Esophagus (tissue), 2 donors: ENCODE measurements around the gene FKBP1A. TPM values are rescaled to one million over a fixed set of nuclear protein-coding genes. Genes with fewer than 3 reads are reported as not detected.

ENCODE experiments used
- H3K27ac ChIP-seq, 2 donors: one replicate each; pipeline ENCODE4 v1.5.1; 2013; ENCODE audit warnings: low read depth in 2 of 2, mild to moderate bottlenecking in 2 of 2, inconsistent platforms in 1 of 2, low read length in 1 of 2, moderate library complexity in 1 of 2
- H3K27me3 ChIP-seq, 2 donors: one replicate each; pipeline ENCODE4 v1.6.1; 2013; ENCODE audit warnings: low read length in 2 of 2, control low read depth in 1 of 2, mild to moderate bottlenecking in 1 of 2; ENCODE audit not compliant: insufficient read depth in 2 of 2, control insufficient read depth in 1 of 2
- H3K36me3 ChIP-seq, 2 donors: one replicate each; pipeline ENCODE4 v1.6.1; 2013; ENCODE audit warnings: low read length in 1 of 2; ENCODE audit not compliant: control insufficient read depth in 2 of 2, insufficient read depth in 2 of 2
- H3K4me1 ChIP-seq, 2 donors: one replicate each; pipeline ENCODE4 v1.6.1; 2013; ENCODE audit warnings: low read length in 1 of 2; ENCODE audit not compliant: control insufficient read depth in 2 of 2, insufficient read depth in 2 of 2
- H3K4me3 ChIP-seq, 2 donors: one replicate each; pipeline ENCODE4 v1.5.1; 2013; ENCODE audit warnings: low read length in 2 of 2, mild to moderate bottlenecking in 2 of 2, low read depth in 1 of 2, moderate library complexity in 1 of 2
- H3K9me3 ChIP-seq, 2 donors: one replicate each; pipeline ENCODE4 v1.6.1; 2013; ENCODE audit warnings: mild to moderate bottlenecking in 2 of 2, low read depth in 1 of 2, low read length in 1 of 2, moderate library complexity in 1 of 2; ENCODE audit not compliant: control insufficient read depth in 2 of 2, insufficient read depth in 1 of 2
- WGBS, 2 donors: extraction: QIAGEN DNeasy Blood & Tissue Kit; methylation state at CpG; one replicate each; pipeline ENCODE4 v1.1.7; 2013; 5-methylcytosine and 5-hydroxymethylcytosine counted together
- polyA plus RNA-seq, 2 donors: library from polyadenylated mRNA; stranded (reverse); fragments of 200-250 nt; gene quantifications; one replicate each; pipeline ENCODE4 v1.2.3, GENCODE V29; 2013
- donor health status: healthy with polysubstance abuse.
- donor health status: Bipolar disorder and iron deficiency.

FKBP1A gene
- polyA plus RNA-seq, 2 donors = 106 to 157 TPM

DNA sequence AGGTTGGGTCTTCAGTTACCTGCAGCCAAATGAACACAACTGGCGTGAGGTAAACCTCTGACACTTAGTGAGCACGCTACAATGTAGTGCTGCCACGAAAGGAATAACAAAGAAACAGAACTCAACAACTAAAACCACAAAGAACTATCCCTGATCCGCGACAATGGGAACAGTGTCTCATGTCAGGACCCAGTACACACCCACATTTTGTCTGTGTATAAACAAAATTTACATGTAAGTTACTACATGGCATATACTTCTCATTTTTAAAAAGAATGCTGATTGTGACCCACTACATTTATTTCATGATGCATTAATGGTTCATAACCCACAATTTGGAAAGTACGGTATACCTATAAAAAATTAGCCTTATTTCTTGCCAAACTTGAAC is 14.1 kb downstream of the FKBP1A start:
- no peak overlapping the region for H3K27ac ChIP-seq
- 80 to 87% methylated on average over 6 of the region's 6 CpGs for WGBS, 2 donors
- no peaks in the 10 kb centered on the region for H3K9me3 ChIP-seq
- H3K27me3 ChIP-seq = no peaks in the 10 kb centered on the region
- H3K4me3 ChIP-seq = no peak overlapping the region
- peaks cover 2 to 13% of the 10 kb centered on the region in 2 donors for H3K4me1 ChIP-seq
- H3K36me3 ChIP-seq = peaks cover 0 to 3% of the 10 kb centered on the region in 2 donors

DNA sequence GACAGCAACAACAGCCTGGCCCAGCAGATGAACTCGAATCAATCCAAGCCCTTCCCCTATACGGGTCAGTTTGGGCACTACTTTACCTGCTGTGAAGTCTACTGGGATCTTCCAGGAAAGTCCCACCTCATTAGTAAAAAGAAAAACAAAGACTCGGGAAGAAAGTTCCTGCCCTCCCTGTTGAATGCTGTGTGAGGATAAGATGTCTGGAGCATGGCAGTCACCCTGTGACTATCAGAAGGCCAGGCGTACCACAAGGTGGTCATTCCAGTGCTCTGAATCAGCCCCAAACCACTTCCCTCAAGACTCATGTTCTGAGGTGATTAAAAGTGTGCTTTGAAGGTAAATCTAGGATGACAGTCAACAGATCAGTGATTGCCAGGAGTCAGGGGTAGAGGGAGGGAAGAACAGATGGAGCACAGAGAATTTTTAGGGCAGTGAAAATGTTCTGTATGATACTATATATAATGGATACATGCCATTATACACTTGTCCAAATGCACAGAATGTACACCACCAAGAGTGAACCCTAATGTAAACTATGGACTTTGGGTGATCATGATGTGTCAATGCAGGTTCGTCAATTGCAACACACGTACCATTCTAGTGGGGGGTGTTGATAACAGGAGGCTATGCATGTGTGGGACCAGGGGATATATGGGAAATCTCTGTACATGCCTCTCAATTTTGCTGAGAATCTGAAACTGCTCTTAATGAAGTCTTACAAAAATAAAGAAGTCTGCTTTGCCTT is 14.7 kb downstream of the FKBP1A start:
- H3K4me3 ChIP-seq = no peak overlapping the region
- no peak overlapping the region for H3K27ac ChIP-seq
- H3K27me3 ChIP-seq = no peaks in the 10 kb centered on the region
- H3K36me3 ChIP-seq = peaks cover 3% of the 10 kb centered on the region in 2 donors
- peaks cover 2 to 13% of the 10 kb centered on the region in 2 donors for H3K4me1 ChIP-seq
- H3K9me3 ChIP-seq = no peaks in the 10 kb centered on the region
- WGBS, 2 donors = 57 to 68% methylated on average over 6 of the region's 6 CpGs

GRCh38 chr20:1377341-1377871 is 15.4 kb downstream of the FKBP1A start:
- no peak overlapping the region for H3K4me3 ChIP-seq
- peaks cover 3% of the 10 kb centered on the region in 2 donors for H3K36me3 ChIP-seq
- no peak overlapping the region for H3K27ac ChIP-seq
- H3K4me1 ChIP-seq = peaks cover 2 to 8% of the 10 kb centered on the region in 2 donors
- H3K9me3 ChIP-seq = no peaks in the 10 kb centered on the region
- WGBS, 2 donors = 70 to 71% methylated on average over 5 of the region's 5 CpGs
- no peaks in the 10 kb centered on the region for H3K27me3 ChIP-seq

DNA sequence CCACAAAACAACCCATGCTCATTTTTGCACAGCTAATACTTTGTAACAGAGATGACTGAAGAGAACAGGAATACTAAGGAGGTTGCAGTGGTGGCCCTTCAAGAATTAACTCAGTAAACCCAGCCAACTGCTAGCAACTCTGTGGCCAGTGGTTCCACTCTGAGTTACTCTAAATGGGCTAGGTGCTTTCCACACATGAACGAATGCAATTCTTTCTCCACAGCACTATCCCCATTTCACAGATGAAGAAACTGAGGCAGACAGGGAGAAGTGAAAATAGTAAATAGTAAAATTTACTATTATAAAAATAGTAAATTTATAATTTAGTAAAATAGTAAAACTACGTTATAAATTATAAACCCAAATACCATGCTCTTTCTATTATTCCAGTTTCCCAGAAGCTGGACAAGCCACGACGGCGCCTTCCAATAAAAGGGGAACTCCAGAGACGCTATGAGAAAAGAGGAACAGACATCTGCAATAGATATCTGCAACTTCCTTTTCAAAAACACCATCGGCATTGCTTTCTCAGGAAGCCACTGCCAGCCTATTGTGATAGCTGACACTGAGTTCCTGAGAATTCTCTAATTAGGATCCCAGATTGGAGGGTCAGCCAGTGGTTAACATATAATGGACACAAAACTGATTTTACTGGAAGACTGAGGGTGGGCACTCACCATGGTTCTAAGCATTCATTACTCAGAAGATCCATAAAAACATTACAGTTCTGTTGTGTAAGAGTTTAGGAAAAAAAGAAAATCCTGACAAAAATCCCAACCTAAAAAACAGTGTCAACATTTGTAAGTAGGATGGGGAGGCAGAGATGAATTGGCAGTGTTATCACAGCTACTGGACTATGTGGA is 16.2 kb downstream of the FKBP1A start:
- H3K27me3 ChIP-seq = no peaks in the 10 kb centered on the region
- H3K4me3 ChIP-seq = no peak overlapping the region
- peaks cover 2 to 6% of the 10 kb centered on the region in 2 donors for H3K4me1 ChIP-seq
- H3K9me3 ChIP-seq = no peaks in the 10 kb centered on the region
- peaks cover 3 to 5% of the 10 kb centered on the region in 2 donors for H3K36me3 ChIP-seq
- 49 to 55% methylated on average over 7 of the region's 7 CpGs for WGBS, 2 donors
- no peak overlapping the region for H3K27ac ChIP-seq

DNA sequence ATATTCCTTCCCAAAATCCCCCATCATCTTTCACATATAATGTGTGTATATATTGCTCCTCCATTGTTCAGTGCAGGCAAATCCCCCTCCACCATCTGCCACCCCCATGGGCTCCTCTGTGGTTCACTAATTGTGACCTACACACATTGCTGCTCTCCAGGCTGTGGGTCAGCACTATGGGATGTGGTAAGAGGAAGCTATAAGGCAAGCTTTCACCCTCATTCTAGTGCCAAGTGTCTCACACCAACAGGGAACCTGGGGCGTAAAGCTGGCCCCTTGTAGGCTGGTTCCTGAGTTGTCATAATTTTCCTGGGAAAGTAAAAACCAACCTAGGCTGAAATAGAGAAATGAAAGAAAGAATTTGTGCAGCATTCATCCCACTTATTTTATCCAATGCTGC is 16.8 kb downstream of the FKBP1A start:
- H3K9me3 ChIP-seq = no peaks in the 10 kb centered on the region
- 80% methylated on average over 1 of the region's 1 CpG for WGBS, 2 donors
- H3K27me3 ChIP-seq = no peaks in the 10 kb centered on the region
- no peak overlapping the region for H3K4me3 ChIP-seq
- peaks cover 3 to 7% of the 10 kb centered on the region in 2 donors for H3K36me3 ChIP-seq
- H3K4me1 ChIP-seq = peaks cover 2 to 6% of the 10 kb centered on the region in 2 donors
- H3K27ac ChIP-seq = no peak overlapping the region

GRCh38 chr20:1375515-1375914 is 17.3 kb downstream of the FKBP1A start:
- H3K4me1 ChIP-seq = peaks cover 2 to 6% of the 10 kb centered on the region in 2 donors
- WGBS, 2 donors = 66 to 70% methylated on average over 8 of the region's 8 CpGs
- H3K27ac ChIP-seq = no peak overlapping the region

GRCh38 chr20:1374246-1374645 is 18.6 kb downstream of the FKBP1A start:
- H3K27ac ChIP-seq = no peak overlapping the region

More at GRCh38 chr20:1375515-1375914, 17.3 kb downstream of the FKBP1A start:
- Histone ChIP-seq H3K9me3 (no peaks in the 10 kb centered on the region), H3K4me3 (no peak overlapping the region), H3K27me3 (no peaks in the 10 kb centered on the region), H3K36me3 (peaks cover 6 to 7% of the 10 kb centered on the region in 2 donors)

DNA sequence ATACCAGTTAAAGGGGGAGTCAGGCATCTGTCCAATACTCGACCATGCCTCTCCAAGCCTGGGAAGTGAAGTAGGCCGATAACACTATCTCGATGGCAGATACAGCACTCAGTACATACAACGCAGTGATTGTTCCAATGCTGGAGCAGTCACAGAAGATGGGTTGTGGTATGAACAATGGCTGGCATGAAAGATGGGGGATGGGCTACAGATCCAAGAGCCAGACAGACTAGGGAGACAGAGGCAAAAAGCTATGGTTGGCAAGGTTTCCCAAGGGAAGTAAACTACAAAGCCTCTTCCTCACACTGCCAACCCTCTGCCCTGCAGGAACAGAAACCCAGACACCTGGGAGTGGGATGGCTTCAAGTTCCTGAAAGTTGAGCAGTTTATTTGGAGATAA is 19.2 kb downstream of the FKBP1A start:
- H3K36me3 ChIP-seq = peaks cover 7 to 12% of the 10 kb centered on the region in 2 donors
- H3K9me3 ChIP-seq = no peaks in the 10 kb centered on the region
- no peak overlapping the region for H3K4me3 ChIP-seq
- H3K4me1 ChIP-seq = peaks cover 0 to 5% of the 10 kb centered on the region in 2 donors
- no peaks in the 10 kb centered on the region for H3K27me3 ChIP-seq
- WGBS, 2 donors = 62 to 90% methylated on average over 4 of the region's 4 CpGs
- H3K27ac ChIP-seq = no peak overlapping the region

More at GRCh38 chr20:1374246-1374645, 18.6 kb downstream of the FKBP1A start:
- H3K4me3 ChIP-seq = no peak overlapping the region
- H3K4me1 ChIP-seq = peaks cover 2 to 7% of the 10 kb centered on the region in 2 donors
- peaks cover 7 to 11% of the 10 kb centered on the region in 2 donors for H3K36me3 ChIP-seq
- H3K27me3 ChIP-seq = no peaks in the 10 kb centered on the region
- WGBS, 2 donors = 61 to 76% methylated on average over 2 of the region's 2 CpGs
- H3K9me3 ChIP-seq = no peaks in the 10 kb centered on the region

GRCh38 chr20:1373036-1373435 is 19.8 kb downstream of the FKBP1A start:
- 86 to 87% methylated on average over 3 of the region's 3 CpGs for WGBS, 2 donors
- H3K36me3 ChIP-seq = peaks cover 7 to 13% of the 10 kb centered on the region in 2 donors
- H3K27ac ChIP-seq = no peak overlapping the region
- no peak overlapping the region for H3K4me3 ChIP-seq
- no peaks in the 10 kb centered on the region for H3K9me3 ChIP-seq
- peaks cover 0 to 5% of the 10 kb centered on the region in 2 donors for H3K4me1 ChIP-seq
- H3K27me3 ChIP-seq = no peaks in the 10 kb centered on the region
